Subcutaneous abdominal adipose tissue (tissue), 5 donors: ENCODE measurements around the gene ADAMTS3.

Source experiments
- H3K27ac ChIP-seq: one replicate; pipeline ENCODE4 v1.7.0; 2013; ENCODE audit warnings: low read depth, mild to moderate bottlenecking, inconsistent platforms, low read length, moderate library complexity
- H3K27me3 ChIP-seq, 5 donors: one replicate each; pipeline ENCODE4 v1.7.0; 2013; ENCODE audit warnings: low read length in 5 of 5, inconsistent platforms in 1 of 5; ENCODE audit not compliant: control insufficient read depth in 5 of 5, insufficient read depth in 4 of 5
- H3K36me3 ChIP-seq, 5 donors: one replicate each; pipeline ENCODE4 v1.7.0; 2013; ENCODE audit warnings: low read length in 5 of 5; ENCODE audit not compliant: control insufficient read depth in 5 of 5, insufficient read depth in 5 of 5
- H3K4me1 ChIP-seq, 5 donors: one replicate each; pipeline ENCODE4 v1.7.0; 2013; ENCODE audit warnings: low read length in 5 of 5, mild to moderate bottlenecking in 3 of 5, moderate library complexity in 1 of 5; ENCODE audit not compliant: control insufficient read depth in 5 of 5, insufficient read depth in 5 of 5
- H3K4me3 ChIP-seq, 5 donors: one replicate each; pipeline ENCODE4 v1.7.0; 2013; ENCODE audit warnings: low read length in 5 of 5, low read depth in 1 of 5
- H3K9ac ChIP-seq, 5 donors: one replicate each; pipeline ENCODE4 v1.7.0; 2013; ENCODE audit warnings: low read length in 5 of 5, mild to moderate bottlenecking in 4 of 5, moderate library complexity in 3 of 5
- H3K9me3 ChIP-seq, 5 donors: one replicate each; pipeline ENCODE4 v1.7.0; 2013; ENCODE audit warnings: low read length in 5 of 5; ENCODE audit not compliant: control insufficient read depth in 5 of 5
- donor health status: healthy.
- donor health status: healthy.
- donor health status: healthy.
- donor health status: healthy.
- donor health status: healthy.

ADAMTS3 gene

DNA sequence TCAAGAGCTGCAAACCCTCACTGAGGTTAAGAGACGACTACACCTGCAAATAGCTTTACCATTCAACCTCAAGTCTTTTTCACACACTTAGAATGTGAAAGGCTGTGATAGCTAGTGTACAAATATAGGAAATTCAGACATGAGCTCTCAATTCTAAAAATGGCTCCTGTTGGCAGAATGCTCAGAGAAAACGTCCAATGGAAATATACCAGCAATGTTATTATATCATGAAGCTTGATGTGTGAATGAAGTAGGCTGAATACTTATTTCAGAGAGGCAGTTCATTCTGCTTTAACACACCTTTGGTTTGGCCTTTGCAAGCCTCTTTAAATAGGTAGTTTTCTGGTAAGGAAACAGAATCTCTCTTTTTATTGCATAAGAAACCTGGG is 227.6 kb downstream of the ADAMTS3 start:
- Histone ChIP-seq H3K36me3 (no peaks in the 10 kb centered on the region), H3K9ac (no peak overlapping the region), H3K27me3 (no peaks in the 10 kb centered on the region), H3K27ac (no peak overlapping the region), H3K4me1 (peaks cover 0 to 9% (median 0%) of the 10 kb centered on the region in 5 donors), H3K4me3 (no peak overlapping the region), H3K9me3 (no peaks in the 10 kb centered on the region)

DNA sequence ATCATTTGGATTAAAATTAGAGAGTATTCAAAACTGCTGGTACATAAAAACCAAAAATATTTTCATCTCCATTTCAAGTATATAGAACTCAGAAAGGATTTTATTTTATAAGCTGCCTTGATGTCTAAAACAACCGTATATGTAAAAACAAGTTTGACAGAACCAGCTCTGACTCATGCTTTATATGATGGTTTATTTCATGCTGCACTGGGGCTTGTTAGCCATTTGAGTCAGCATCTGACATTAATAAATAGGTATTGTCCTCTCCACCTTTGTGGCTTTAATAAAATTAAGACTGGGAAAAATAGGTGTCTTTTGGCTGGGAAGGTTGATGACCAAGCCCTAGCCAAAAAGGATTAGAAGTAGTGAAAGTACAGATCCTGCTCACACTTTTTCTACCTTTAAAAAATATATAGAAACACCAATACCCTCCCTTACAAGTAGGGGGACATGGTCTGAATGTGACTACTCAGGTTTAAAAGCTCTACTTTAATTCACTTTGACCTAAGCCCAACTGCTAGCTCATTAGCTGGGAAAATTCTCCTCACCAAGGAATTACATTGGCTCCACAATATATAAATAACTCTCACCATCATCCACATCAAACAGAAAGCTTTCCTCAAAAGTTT is 228.1 kb downstream of the ADAMTS3 start:
- Histone ChIP-seq H3K36me3 (no peaks in the 10 kb centered on the region), H3K9me3 (no peaks in the 10 kb centered on the region), H3K27ac (no peak overlapping the region), H3K4me1 (peaks cover 0 to 9% (median 0%) of the 10 kb centered on the region in 5 donors), H3K9ac (no peak overlapping the region), H3K4me3 (no peak overlapping the region), H3K27me3 (no peaks in the 10 kb centered on the region)

DNA sequence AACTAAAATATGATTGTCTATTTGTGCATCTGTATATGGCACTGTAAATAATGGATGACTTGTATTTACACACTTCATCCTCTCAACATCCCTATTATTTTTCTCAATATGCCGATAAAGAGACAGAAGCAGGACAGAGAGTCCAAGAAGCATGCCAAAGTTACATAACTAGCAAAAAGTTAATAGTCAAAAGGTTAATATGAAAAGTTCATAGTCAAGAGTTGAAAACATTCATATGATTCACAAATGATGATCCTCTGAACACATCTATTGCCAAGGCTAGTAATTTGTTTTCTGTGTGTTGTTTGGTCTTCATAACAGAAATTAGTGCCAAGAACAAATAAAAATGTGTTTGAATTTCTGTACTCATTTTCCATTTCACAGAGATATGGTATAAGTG is 231.0 kb downstream of the ADAMTS3 start:
- no peak overlapping the region for H3K9ac ChIP-seq
- no peaks in the 10 kb centered on the region for H3K9me3 ChIP-seq
- H3K36me3 ChIP-seq: no peaks in the 10 kb centered on the region
- H3K27ac ChIP-seq: no peak overlapping the region
- H3K27me3 ChIP-seq: no peaks in the 10 kb centered on the region
- H3K4me1 ChIP-seq: peaks cover 0 to 9% (median 0%) of the 10 kb centered on the region in 5 donors
- H3K4me3 ChIP-seq: no peak overlapping the region

DNA sequence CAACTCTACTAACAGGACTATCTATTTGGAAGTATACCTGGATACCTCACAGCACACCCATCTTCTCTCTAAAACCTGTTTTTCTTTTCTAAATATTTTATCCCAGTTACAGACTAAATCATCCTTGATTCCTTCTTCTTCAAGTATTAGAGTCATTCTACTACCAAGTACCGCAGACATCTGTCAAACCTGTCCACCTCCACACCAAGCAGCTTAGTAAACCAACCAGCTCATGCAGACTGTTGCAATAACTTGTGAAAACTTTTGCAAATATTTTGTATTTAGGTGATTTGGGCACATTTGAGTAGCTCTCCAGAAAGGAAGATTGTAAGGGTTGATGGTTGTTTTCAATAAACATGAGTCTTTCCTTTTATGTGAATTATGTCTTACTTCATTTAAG is 238.6 kb downstream of the ADAMTS3 start:
- no peaks in the 10 kb centered on the region for H3K4me1 ChIP-seq
- H3K9ac ChIP-seq: no peak overlapping the region

DNA sequence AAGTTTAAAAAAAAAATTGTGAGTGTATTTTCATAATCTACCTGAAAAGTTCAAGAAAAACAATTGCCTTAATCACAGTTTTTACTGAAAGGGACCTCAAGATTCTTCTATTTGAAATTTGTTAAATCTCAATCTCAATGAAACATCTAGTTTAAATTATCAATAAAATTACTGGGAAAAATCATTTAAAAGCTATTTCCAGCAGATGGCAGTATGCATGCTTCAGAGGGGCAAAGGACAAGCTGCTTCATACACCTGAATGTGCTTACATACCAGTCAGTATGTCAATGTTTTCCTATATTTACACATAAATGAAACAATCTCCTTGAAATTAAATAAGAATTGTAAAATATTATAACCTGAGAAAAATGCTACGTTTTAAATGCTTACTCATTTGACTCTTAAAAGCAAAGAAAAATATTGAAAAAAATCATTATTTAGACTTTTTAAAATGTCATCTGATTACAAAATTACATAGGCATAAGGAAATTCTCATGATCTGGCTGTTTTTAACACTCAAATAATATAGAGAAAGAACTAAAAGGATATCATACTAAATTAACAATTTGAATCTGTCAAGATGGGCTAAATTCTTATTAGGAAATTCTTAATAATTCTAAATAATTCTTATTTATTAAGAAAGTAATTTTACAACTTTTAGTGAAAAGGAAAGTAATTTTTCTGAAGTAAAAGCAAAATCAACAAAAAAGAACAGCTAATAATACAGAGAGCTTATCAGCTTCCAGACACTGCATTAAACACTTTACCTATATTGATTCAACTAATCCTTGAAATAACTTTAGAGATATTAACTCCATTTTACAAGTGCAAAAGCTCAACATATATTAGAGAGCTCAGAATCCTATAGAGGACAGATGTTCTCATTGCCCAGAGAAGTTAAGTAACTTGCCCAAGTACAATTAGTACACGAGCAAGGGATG is 242.1 kb downstream of the ADAMTS3 start:
- Histone ChIP-seq H3K36me3 (no peaks in the 10 kb centered on the region), H3K9me3 (no peaks in the 10 kb centered on the region), H3K9ac (no peak overlapping the region), H3K27ac (no peak overlapping the region), H3K27me3 (no peaks in the 10 kb centered on the region), H3K4me3 (no peak overlapping the region), H3K4me1 (no peaks in the 10 kb centered on the region)

More for the DNA sequence above, 238.6 kb downstream of the ADAMTS3 start:
- Histone ChIP-seq H3K4me3 (no peak overlapping the region), H3K27me3 (no peaks in the 10 kb centered on the region), H3K36me3 (no peaks in the 10 kb centered on the region), H3K9me3 (no peaks in the 10 kb centered on the region), H3K27ac (no peak overlapping the region)

DNA sequence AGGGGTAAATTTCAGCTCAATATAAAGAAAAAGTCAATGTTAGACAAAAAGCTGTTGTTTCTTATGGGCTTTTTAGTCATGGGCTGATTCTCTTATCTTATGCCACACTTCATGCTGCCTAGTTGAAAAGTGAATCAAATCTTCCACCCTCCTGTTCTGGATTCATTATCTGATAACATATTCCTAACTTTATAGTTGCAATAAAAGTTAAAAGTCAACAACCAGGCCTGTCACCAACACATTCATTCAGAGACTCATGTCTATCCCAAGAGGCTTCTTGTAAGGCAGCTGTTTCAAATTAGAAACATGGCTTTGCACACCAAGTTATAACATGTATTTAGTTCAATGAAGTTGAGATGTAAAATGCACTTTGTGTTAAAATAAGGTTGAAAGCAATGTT is 243.8 kb downstream of the ADAMTS3 start:
- Histone ChIP-seq H3K27ac (no peak overlapping the region), H3K9ac (no peak overlapping the region), H3K27me3 (no peaks in the 10 kb centered on the region), H3K36me3 (no peaks in the 10 kb centered on the region), H3K4me1 (no peaks in the 10 kb centered on the region), H3K9me3 (no peaks in the 10 kb centered on the region), H3K4me3 (no peak overlapping the region)

DNA sequence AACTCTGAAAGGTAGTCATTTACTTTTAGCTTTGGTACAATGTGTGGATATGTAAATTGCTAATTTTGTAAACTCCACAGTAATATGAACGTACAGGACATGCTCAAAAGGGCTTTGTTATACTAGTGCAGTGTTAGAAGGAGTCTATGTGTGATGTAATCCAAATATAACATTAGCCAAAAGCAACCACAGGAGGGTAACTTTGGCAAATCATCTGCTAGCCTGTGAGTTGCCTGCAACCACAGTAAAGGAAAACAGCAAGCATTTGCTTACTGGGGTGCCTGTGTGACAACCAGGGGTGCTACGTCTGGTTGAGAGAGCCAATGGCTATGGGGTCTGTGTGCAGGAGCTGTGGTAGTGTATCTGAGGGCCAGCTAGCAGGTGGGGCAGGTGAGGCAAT is 245.8 kb downstream of the ADAMTS3 start:
- no peak overlapping the region for H3K9ac ChIP-seq
- H3K4me3 ChIP-seq: no peak overlapping the region
- H3K27ac ChIP-seq: no peak overlapping the region
- no peaks in the 10 kb centered on the region for H3K27me3 ChIP-seq
- H3K9me3 ChIP-seq: no peaks in the 10 kb centered on the region
- peaks cover 0 to 10% (median 5%) of the 10 kb centered on the region in 5 donors for H3K4me1 ChIP-seq
- H3K36me3 ChIP-seq: no peaks in the 10 kb centered on the region

DNA sequence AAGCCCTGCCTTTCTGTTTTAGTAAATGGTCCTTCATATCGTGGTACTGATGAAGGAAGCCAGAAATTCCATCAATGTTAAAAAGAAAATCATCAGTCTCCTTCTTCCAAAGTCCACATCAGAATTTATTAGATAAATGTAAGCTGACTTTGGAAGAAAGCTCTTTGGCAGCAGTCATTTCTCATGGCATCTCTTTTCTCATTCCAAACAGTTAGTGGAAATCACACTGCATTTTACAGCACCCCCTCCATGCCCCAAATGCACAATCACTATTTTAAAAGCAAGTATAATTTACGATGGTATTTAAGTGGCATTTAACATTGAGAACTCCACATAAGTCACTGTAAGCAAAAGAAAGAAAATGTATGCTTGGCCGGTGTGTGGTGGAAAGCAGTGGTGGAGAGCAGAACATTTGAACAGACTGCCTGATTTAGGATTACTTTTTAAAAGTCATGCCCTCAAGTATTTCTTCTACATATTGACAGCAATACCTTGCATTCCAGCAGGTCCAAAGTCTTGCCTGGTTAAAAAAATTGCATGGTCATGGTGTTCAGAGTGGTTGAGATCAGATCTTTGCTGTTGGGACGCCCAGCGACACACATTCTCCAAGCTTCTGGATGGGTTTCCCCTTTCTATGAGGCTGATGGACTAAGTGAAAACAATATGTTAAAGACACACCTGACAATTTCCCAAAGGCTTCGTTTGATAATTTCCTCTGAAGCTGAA is 248.6 kb downstream of the ADAMTS3 start:
- H3K27ac ChIP-seq: no peak overlapping the region
- H3K4me3 ChIP-seq: no peak overlapping the region
- no peaks in the 10 kb centered on the region for H3K36me3 ChIP-seq
- no peaks in the 10 kb centered on the region for H3K27me3 ChIP-seq
- no peaks in the 10 kb centered on the region for H3K9me3 ChIP-seq
- no peak overlapping the region for H3K9ac ChIP-seq
- H3K4me1 ChIP-seq: peaks cover 0 to 10% (median 5%) of the 10 kb centered on the region in 5 donors

DNA sequence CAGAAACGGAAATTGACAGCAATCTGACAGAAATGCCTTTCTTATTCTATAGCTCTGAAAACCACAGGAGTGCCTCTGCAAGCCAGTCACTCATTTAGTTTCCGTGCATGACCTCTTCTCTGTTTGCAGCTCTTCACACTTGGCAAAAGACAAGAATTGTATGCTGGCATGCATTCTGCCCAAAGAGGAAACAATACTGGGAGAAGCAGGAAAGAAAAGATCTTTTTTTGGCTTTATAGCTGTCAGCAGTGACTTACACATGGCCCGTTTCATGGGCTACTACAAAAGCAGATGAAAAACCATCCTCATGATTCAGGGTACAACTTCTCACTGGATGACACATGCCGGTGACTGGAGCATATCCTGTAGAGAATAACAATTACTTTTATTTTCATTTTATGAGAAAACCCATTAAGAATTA is 249.4 kb downstream of the ADAMTS3 start:
- Histone ChIP-seq H3K27me3 (no peaks in the 10 kb centered on the region), H3K4me1 (peaks cover 0 to 11% (median 10%) of the 10 kb centered on the region in 5 donors), H3K9me3 (no peaks in the 10 kb centered on the region), H3K27ac (no peak overlapping the region), H3K9ac (no peak overlapping the region), H3K4me3 (no peak overlapping the region), H3K36me3 (no peaks in the 10 kb centered on the region)
